H1 (cell line): ENCODE data around the gene MUC2. TPM values are rescaled to one million over a fixed set of nuclear protein-coding genes. Genes with fewer than 3 reads are reported as not detected.
A peak's percentile ranks its signal among the peaks of the same experiment; 100 is the strongest.

Experiments used
- CTCF ChIA-PET: fragments of 300-600 bp; sonication (Branson Sonifier 250); formaldehyde crosslinking; loops from one replicate; lab custom pipeline; 2021; ENCODE audit not compliant: partially characterized antibody; lab: Charles Lee
- POLR2A ChIA-PET: fragments of 300-600 bp; sonication (Branson Sonifier 250); formaldehyde crosslinking; loops from one replicate; lab custom pipeline; 2021; ENCODE audit warnings: inconsistent platforms; ENCODE audit not compliant: partially characterized antibody; lab: Charles Lee
- DNase-seq, 2 experiments: peaks; one replicate each; pipeline versions ENCODE4 v3.0.0 to v3.0.0-alpha.2; 2010 to 2022; ENCODE audit warnings: low spot score in 2 of 2, low read depth in 1 of 2, mixed read lengths in 1 of 2
- FAIRE-seq: peaks from 2 replicates; lab custom pipeline; 2011; peaks lifted over from hg19 to GRCh38; lab: Jason Lieb, UNC
- H2AFZ ChIP-seq: 2 replicates; pipeline ENCODE4 v1.8.1; 2012; ENCODE audit warnings: low read length, inconsistent platforms
- H2AK5ac ChIP-seq: 2 replicates; pipeline ENCODE4 v1.6.1; 2013; ENCODE audit warnings: low read depth, low read length
- H2BK120ac ChIP-seq: replicated peaks from 2 replicates; pipeline ENCODE3; 2013; ENCODE audit warnings: low read depth, low read length, inconsistent platforms
- H2BK12ac ChIP-seq: 2 replicates; pipeline ENCODE4 v1.6.1; 2013; ENCODE audit warnings: low read depth, low read length
- H2BK15ac ChIP-seq: 2 replicates; pipeline ENCODE4 v1.6.1; 2013; ENCODE audit warnings: low read length
- H2BK20ac ChIP-seq: 2 replicates; pipeline ENCODE4 v1.6.1; 2013; ENCODE audit warnings: low read length
- H2BK5ac ChIP-seq: 2 replicates; pipeline ENCODE4 v1.6.1; 2013; ENCODE audit warnings: low read depth, low read length
- H3K14ac ChIP-seq: 2 replicates; pipeline ENCODE4 v1.6.1; 2013; ENCODE audit warnings: inconsistent platforms; ENCODE audit not compliant: insufficient read length
- H3K18ac ChIP-seq: 2 replicates; pipeline ENCODE4 v1.6.1; 2013; ENCODE audit warnings: low read length; ENCODE audit errors: extremely low read depth
- H3K23ac ChIP-seq: 2 replicates; pipeline ENCODE4 v1.6.1; 2013; ENCODE audit warnings: inconsistent platforms; ENCODE audit not compliant: insufficient read length
- H3K23me2 ChIP-seq: 2 replicates; pipeline ENCODE4 v1.6.1; 2013; ENCODE audit warnings: low read depth, low read length
- H3K27ac ChIP-seq: 2 replicates; pipeline ENCODE4 v1.6.1; 2011; ENCODE audit warnings: low read depth, low read length, inconsistent platforms
- H3K27me3 ChIP-seq, 4 experiments: replicated peaks in 1 of 4; 1 replicate in 1 of 4; 2 replicates in 3 of 4; pipeline versions ENCODE4 v1.6.1 to v1.8.1; 2011 to 2013; ENCODE audit warnings: low read length in 3 of 4, mild to moderate bottlenecking in 3 of 4, inconsistent platforms in 2 of 4, mixed read lengths in 2 of 4, moderate library complexity in 1 of 4; ENCODE audit not compliant: control insufficient read depth in 3 of 4, insufficient read depth in 3 of 4; ENCODE audit errors: extremely low read depth in 1 of 4
- H3K36me3 ChIP-seq, 4 experiments: 2 replicates each; pipeline versions ENCODE4 v1.6.1 to v1.8.1; 2011 to 2013; ENCODE audit warnings: mild to moderate bottlenecking in 4 of 4, low read length in 3 of 4, moderate library complexity in 2 of 4, control low read depth in 1 of 4, inconsistent platforms in 1 of 4; ENCODE audit not compliant: insufficient read depth in 4 of 4, control insufficient read depth in 2 of 4
- H3K4ac ChIP-seq: replicated peaks from 2 replicates; pipeline ENCODE3; 2013; ENCODE audit warnings: low read length, low read depth, mixed read lengths, inconsistent platforms; ENCODE audit not compliant: insufficient read length
- H3K4me1 ChIP-seq, 4 experiments: replicated peaks in 1 of 4; 1 replicate in 1 of 4; 2 replicates in 3 of 4; pipeline versions ENCODE4 v1.6.1 to v1.8.1; 2011 to 2013; ENCODE audit warnings: low read length in 3 of 4, inconsistent platforms in 2 of 4, mixed read lengths in 1 of 4; ENCODE audit not compliant: insufficient read depth in 4 of 4, control insufficient read depth in 3 of 4
- H3K4me2 ChIP-seq, 2 experiments: 2 replicates each; pipeline versions ENCODE4 v1.6.1 to v1.8.1; 2011 to 2013; ENCODE audit warnings: low read depth in 2 of 2, low read length in 2 of 2, control low read depth in 1 of 2, inconsistent platforms in 1 of 2, mild to moderate bottlenecking in 1 of 2; ENCODE audit not compliant: insufficient read depth in 1 of 2
- H3K4me3 ChIP-seq, 4 experiments: fragments of 200-600, 300-600 bp in 1 of 4; sonication (generic), shearing (Covaris generic), sonication (Bioruptor Twin) in 1 of 4; 2 replicates each; pipeline versions ENCODE4 v1.5.1 to v1.8.1; 2011 to 2016; ENCODE audit warnings: low read length in 4 of 4, low read depth in 3 of 4, control low read depth in 2 of 4, inconsistent platforms in 2 of 4, mild to moderate bottlenecking in 2 of 4, mixed read lengths in 1 of 4, moderate library complexity in 1 of 4; ENCODE audit not compliant: insufficient read depth in 2 of 4; ENCODE audit errors: extremely low read depth in 1 of 4
- H3K56ac ChIP-seq: replicated peaks from 2 replicates; pipeline ENCODE3; 2013; ENCODE audit warnings: low read depth, mild to moderate bottlenecking, mixed read lengths, low read length, inconsistent platforms; ENCODE audit not compliant: insufficient read length
- H3K79me1 ChIP-seq: 2 replicates; pipeline ENCODE4 v1.6.1; 2013; ENCODE audit warnings: low read depth, low read length, control low read depth
- H3K79me2 ChIP-seq, 2 experiments: 2 replicates each; pipeline versions ENCODE4 v1.6.1 to v1.8.1; 2012 to 2013; ENCODE audit warnings: low read length in 2 of 2, mild to moderate bottlenecking in 2 of 2, inconsistent platforms in 1 of 2; ENCODE audit not compliant: insufficient read depth in 2 of 2, control insufficient read depth in 1 of 2
- H3K9ac ChIP-seq, 4 experiments: replicated peaks in 1 of 4; 1 replicate in 1 of 4; 2 replicates in 3 of 4; pipeline versions ENCODE4 v1.6.1 to v1.8.1; 2011 to 2013; ENCODE audit warnings: low read depth in 3 of 4, low read length in 3 of 4, control low read depth in 2 of 4, mild to moderate bottlenecking in 2 of 4, moderate library complexity in 2 of 4, inconsistent platforms in 1 of 4; ENCODE audit errors: extremely low read depth in 1 of 4
- H3K9me3 ChIP-seq, 2 experiments: 2 replicates each; pipeline versions ENCODE4 v1.6.1 to v1.8.1; 2012 to 2013; ENCODE audit warnings: mild to moderate bottlenecking in 2 of 2, moderate library complexity in 2 of 2, control low read depth in 1 of 2, inconsistent platforms in 1 of 2, low read depth in 1 of 2, low read length in 1 of 2, mixed read lengths in 1 of 2; ENCODE audit not compliant: insufficient read depth in 2 of 2
- H4K20me1 ChIP-seq, 2 experiments: replicated peaks in 1 of 2; 2 replicates each; pipeline versions ENCODE3 to v1.8.1; 2011 to 2013; ENCODE audit warnings: inconsistent platforms in 2 of 2, low read length in 2 of 2, mild to moderate bottlenecking in 1 of 2; ENCODE audit not compliant: insufficient read depth in 2 of 2, control insufficient read depth in 1 of 2
- H4K5ac ChIP-seq: 2 replicates; pipeline ENCODE4 v1.6.1; 2013; ENCODE audit warnings: low read length, low read depth, mixed read lengths, inconsistent platforms; ENCODE audit not compliant: insufficient read length
- H4K8ac ChIP-seq: 2 replicates; pipeline ENCODE4 v1.8.0; 2013; ENCODE audit warnings: mild to moderate bottlenecking, moderate library complexity, low read length, inconsistent platforms; ENCODE audit not compliant: insufficient read depth; ENCODE audit errors: extremely low read depth
- H4K91ac ChIP-seq: replicated peaks from 2 replicates; pipeline ENCODE3; 2013; ENCODE audit warnings: low read length, mixed read lengths, inconsistent platforms; ENCODE audit not compliant: insufficient read length
- BRCA1 ChIP-seq: IDR thresholded peaks from 2 replicates; pipeline ENCODE4 v1.6.1; 2012; ENCODE audit warnings: low read depth, low read length, improper control_type of control experiment
- CHD2 ChIP-seq: IDR thresholded peaks from 2 replicates; pipeline ENCODE4 v1.6.1; 2012; ENCODE audit warnings: low read length, improper control_type of control experiment
- CTCF ChIP-seq, 3 experiments: IDR thresholded peaks; 1 replicate in 2 of 3; 2 replicates in 1 of 3; pipeline versions ENCODE4 v1.5.1 to v1.6.1; 2011; ENCODE audit warnings: low read length in 3 of 3, mild to moderate bottlenecking in 3 of 3, inconsistent platforms in 2 of 3, low read depth in 1 of 3, moderate library complexity in 1 of 3; ENCODE audit not compliant: insufficient read depth in 1 of 3; ENCODE audit errors: control extremely low read depth in 1 of 3
- EZH2 ChIP-seq: fragments of 200-600 bp; sonication (generic); IDR thresholded peaks from 2 replicates; pipeline ENCODE4 v1.7.1; 2012; ENCODE audit warnings: low read depth, mild to moderate bottlenecking, moderate library complexity, low read length, inconsistent platforms; ENCODE audit not compliant: severe bottlenecking
- JUND ChIP-seq: IDR thresholded peaks from 2 replicates; pipeline ENCODE4 v1.6.1; 2011; ENCODE audit warnings: mild to moderate bottlenecking, improper control_type of control experiment, low read length
- POU5F1 ChIP-seq: IDR thresholded peaks from 2 replicates; pipeline ENCODE4 v1.6.1; 2011; ENCODE audit warnings: low read depth, mild to moderate bottlenecking, low read length, moderate library complexity
- RAD21 ChIP-seq, 2 experiments: IDR thresholded peaks in 1 of 2; conservative IDR thresholded peaks in 1 of 2; 2 replicates each; pipeline ENCODE4 v1.6.1; 2011; ENCODE audit warnings: low read depth in 2 of 2, low read length in 2 of 2, improper control_type of control experiment in 1 of 2, inconsistent platforms in 1 of 2, mild to moderate bottlenecking in 1 of 2, moderate library complexity in 1 of 2
- ZNF274 ChIP-seq: IDR thresholded peaks from 2 replicates; pipeline ENCODE4 v1.7.0; 2012; ENCODE audit warnings: low read length, borderline replicate concordance; ENCODE audit errors: extremely low read depth
- WGBS, 2 experiments: shearing (Covaris generic) in 1 of 2; methylation state at CpG; one replicate each; pipeline versions ENCODE4 v1.1.6 to v1.1.7; 2013 to 2015; ENCODE audit warnings: low lambda C conversion rate in 2 of 2, mixed read lengths in 2 of 2, inconsistent platforms in 1 of 2, low coverage in 1 of 2, missing lambda C conversion rate in 1 of 2; ENCODE audit not compliant: insufficient replicate concordance in 2 of 2, insufficient coverage in 1 of 2, insufficient read length in 1 of 2; ENCODE audit errors: extremely low coverage in 1 of 2, missing lambda C conversion rate in 1 of 2; 5-methylcytosine and 5-hydroxymethylcytosine counted together
- polyA plus RNA-seq, 7 experiments: library from polyadenylated mRNA; depleted of rRNA in 3 of 7; stranded (reverse) in 5 of 7; unstranded in 2 of 7; fragments of >200 nt in 5 of 7; fragments of 200-250 nt in 2 of 7; gene quantifications; 1 replicate in 5 of 7; 2 replicates in 1 of 7; 4 replicates in 1 of 7; pipeline versions ENCODE4 v1.2.1 to v1.2.3, GENCODE V29; 2011 to 2013; ENCODE audit warnings: missing spikeins in 2 of 7, mixed read lengths in 2 of 7
- total RNA-seq: library from RNA; stranded (reverse); fragmentation: NEBNext Ultra II Directional; extraction: Animal tissue kit (Norgen Biotek cat#: 25700); gene quantifications from 2 replicates; pipeline ENCODE4 v1.2.1, GENCODE V29; 2021

Gene MUC2
- total and polyA plus RNA-seq, 2 of the 8 experiments (the other 6 are each of a cell fraction or from before 2014, with no cell fraction given): not detected

GRCh38 chr11:1048375-1049070 is 26.2 kb upstream of the MUC2 start:
- no peak for FAIRE-seq
- CTCF ChIA-PET: interaction anchor here (0.9 to 3.4 kb wide), 5 partner anchors 31 to 154 kb away, joined by 3 to 12 read pairs (median 6); no protein-coding TSS in a partner anchor
- H2AFZ ChIP-seq: no peak overlapping the region

More at GRCh38 chr11:1048375-1049070, 26.2 kb upstream of the MUC2 start:
- H4K8ac ChIP-seq: no peak overlapping the region
- H2BK5ac ChIP-seq: no peak overlapping the region
- no peak overlapping the region for H3K4ac ChIP-seq
- no peak overlapping the region for H3K4me2 ChIP-seq
- POLR2A ChIA-PET: no interaction called here
- H3K4me1 ChIP-seq: no peaks in the 10 kb centered on the region
- H2BK12ac ChIP-seq: no peak overlapping the region
- H3K23me2 ChIP-seq: no peaks in the 10 kb centered on the region; the same call in 1 of the 2 replicates
- no peak overlapping the region for H2BK120ac ChIP-seq
- H2BK20ac ChIP-seq: no peak overlapping the region
- H3K79me1 ChIP-seq: no peaks in the 10 kb centered on the region
- 91% methylated on average over 20 of the region's 25 CpGs; no CpG with 5 or more reads in 1 of the 2 experiments for WGBS, 2 experiments
- H3K56ac ChIP-seq: no peak overlapping the region
- no peak overlapping the region for H3K14ac ChIP-seq
- no peak overlapping the region for H3K18ac ChIP-seq
- no peak overlapping the region for H4K91ac ChIP-seq
- H4K5ac ChIP-seq: no peak overlapping the region
- no peaks in the 10 kb centered on the region for H3K9me3 ChIP-seq
- DNase-seq: no peak
- H2BK15ac ChIP-seq: peak overlapping the region; percentile 53; the same call in 1 of the 2 replicates
- H2AK5ac ChIP-seq: no peak overlapping the region
- no peaks in the 10 kb centered on the region; a peak in 1 of 7 replicates for H3K27me3 ChIP-seq
- TF ChIP-seq RAD21 (IDR thresholded peaks at IDR 0.05 in 1 of 2, conservative IDR thresholded peaks at IDR 0.05 in 1 of 2; ENCODE audit: low read depth in 2 of 2, low read length in 2 of 2) (peak; percentile 63 to 65), CHD2 (no peak), EZH2 (no peak), BRCA1 (no peak), POU5F1 (no peak), CTCF (IDR thresholded peaks at IDR 0.05; ENCODE audit: control extremely low read depth in 1 of 3, insufficient read depth in 1 of 3, low read depth in 1 of 3, low read length in 3 of 3) (peak; percentile 43 to 58 (median 46)), JUND (no peak), ZNF274 (no peak)
- TF ChIP-seq, all 59 proteins: peak for 2
- Histone ChIP-seq H3K4me3 (no peak overlapping the region), H3K9ac (no peak overlapping the region), H3K79me2 (no peaks in the 10 kb centered on the region), H3K27ac (no peak overlapping the region), H3K36me3 (no peaks in the 10 kb centered on the region), H3K23ac (no peak overlapping the region), H4K20me1 (no peaks in the 10 kb centered on the region)
